ENCODE data around the gene NUAK1. TPM values are rescaled to one million over a fixed set of nuclear protein-coding genes. Genes with fewer than 3 reads are reported as not detected.

NUAK1 gene
- total RNA-seq, 4 donors from 2014 or later: 0.75 to 14.7 (median 3.5) TPM

DNA sequence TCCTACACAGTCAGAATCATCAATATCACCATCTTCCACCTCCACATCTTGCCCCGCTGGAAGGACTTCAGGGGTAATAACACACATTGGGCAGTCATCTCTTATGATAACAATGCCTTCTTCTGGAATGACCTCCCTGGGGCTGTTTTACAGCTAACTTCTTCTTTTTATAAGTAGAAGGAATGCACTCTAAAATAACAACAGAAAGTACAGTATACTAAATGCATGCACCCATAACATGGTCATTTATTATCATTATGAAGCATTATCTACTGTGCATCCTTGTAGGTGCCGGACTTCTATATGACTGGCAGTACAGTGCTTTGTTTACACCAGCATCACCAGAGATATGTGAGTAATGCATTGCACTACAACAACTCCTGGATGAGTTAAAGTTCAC lies 19.0 kb upstream of the NUAK1 start:
- 94% methylated on average over 2 of the region's 2 CpGs for WGBS, 2 donors (ENCODE audit: low coverage in 1 of 2)
- H3K9me3 ChIP-seq: no peaks in the 10 kb centered on the region
- no peak overlapping the region for H3K4me3 ChIP-seq
- no peak for DNase-seq
- intact Hi-C loops (cut with DNase I; ENCODE audit: low total_unique reads) (no loop called here), in situ Hi-C loops (cut with MboI; ENCODE audit: low pct_ligation_motif_present in 1 of 4, low pct_unique_long_range_greater_than_20kb in 1 of 4, low sequenced_read_pairs in 3 of 4) (loop anchor here in 1 of 4 donors (25.0 kb wide), 1 partner anchor 746 kb away; no protein-coding TSS in a partner anchor)
- no peaks in the 10 kb centered on the region for H3K36me3 ChIP-seq
- H3K27ac ChIP-seq: no peak overlapping the region
- H3K4me1 ChIP-seq: no peaks in the 10 kb centered on the region
- H3K27me3 ChIP-seq: no peaks in the 10 kb centered on the region
- TF ChIP-seq EP300 (IDR thresholded peaks at IDR 0.05; ENCODE audit: low read depth) (no peak), POLR2A (IDR thresholded peaks at IDR 0.05) (no peak), POLR2AphosphoS5 (IDR thresholded peaks at IDR 0.05) (no peak)
- TF ChIP-seq, protein P1, sequence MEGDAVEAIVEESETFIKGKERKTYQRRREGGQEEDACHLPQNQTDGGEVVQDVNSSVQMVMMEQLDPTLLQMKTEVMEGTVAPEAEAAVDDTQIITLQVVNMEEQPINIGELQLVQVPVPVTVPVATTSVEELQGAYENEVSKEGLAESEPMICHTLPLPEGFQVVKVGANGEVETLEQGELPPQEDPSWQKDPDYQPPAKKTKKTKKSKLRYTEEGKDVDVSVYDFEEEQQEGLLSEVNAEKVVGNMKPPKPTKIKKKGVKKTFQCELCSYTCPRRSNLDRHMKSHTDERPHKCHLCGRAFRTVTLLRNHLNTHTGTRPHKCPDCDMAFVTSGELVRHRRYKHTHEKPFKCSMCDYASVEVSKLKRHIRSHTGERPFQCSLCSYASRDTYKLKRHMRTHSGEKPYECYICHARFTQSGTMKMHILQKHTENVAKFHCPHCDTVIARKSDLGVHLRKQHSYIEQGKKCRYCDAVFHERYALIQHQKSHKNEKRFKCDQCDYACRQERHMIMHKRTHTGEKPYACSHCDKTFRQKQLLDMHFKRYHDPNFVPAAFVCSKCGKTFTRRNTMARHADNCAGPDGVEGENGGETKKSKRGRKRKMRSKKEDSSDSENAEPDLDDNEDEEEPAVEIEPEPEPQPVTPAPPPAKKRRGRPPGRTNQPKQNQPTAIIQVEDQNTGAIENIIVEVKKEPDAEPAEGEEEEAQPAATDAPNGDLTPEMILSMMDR (IDR thresholded peaks at IDR 0.05): no peak

DNA sequence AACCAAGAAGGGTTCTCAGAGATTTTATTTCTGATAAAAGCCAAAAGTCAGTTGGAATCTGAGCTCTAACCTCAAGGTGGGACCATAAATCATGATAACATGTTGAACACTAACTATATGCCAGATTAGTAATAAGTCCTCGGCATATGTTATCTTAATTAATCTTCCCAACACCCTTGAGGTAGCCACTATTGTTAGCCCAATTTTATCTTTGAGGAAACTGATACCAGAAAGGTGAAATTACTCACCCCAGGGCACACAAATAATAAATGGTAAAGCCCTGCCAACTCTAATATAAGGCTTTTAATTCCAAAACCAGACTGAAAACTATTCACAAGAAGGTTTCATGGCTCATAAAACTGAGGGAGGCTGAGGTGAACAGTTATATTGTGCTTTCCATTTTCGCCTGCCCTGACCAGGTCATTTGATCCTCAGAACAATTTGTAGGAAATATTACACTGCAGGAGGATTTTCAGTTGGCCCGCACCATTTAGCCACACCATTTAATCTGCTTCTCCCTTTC lies 16.1 kb upstream of the NUAK1 start:
- in situ Hi-C loops (cut with MboI; ENCODE audit: low pct_ligation_motif_present in 1 of 4, low pct_unique_long_range_greater_than_20kb in 1 of 4, low sequenced_read_pairs in 3 of 4): loop anchor here in 1 of 4 donors (25.0 kb wide), 1 partner anchor 743 kb away; no protein-coding TSS in a partner anchor
- 67 to 70% methylated on average over 2 to 3 of the region's 3 CpGs for WGBS, 2 donors (ENCODE audit: low coverage in 1 of 2)
- TF ChIP-seq POLR2A (IDR thresholded peaks at IDR 0.05) (no peak), EP300 (IDR thresholded peaks at IDR 0.05; ENCODE audit: low read depth) (no peak), POLR2AphosphoS5 (IDR thresholded peaks at IDR 0.05) (no peak)
- TF ChIP-seq, protein P1 (IDR thresholded peaks at IDR 0.05): no peak
- Histone ChIP-seq H3K27me3 (no peaks in the 10 kb centered on the region), H3K27ac (no peak overlapping the region), H3K4me3 (no peak overlapping the region), H3K4me1 (no peaks in the 10 kb centered on the region), H3K9me3 (no peaks in the 10 kb centered on the region), H3K36me3 (no peaks in the 10 kb centered on the region)
- intact Hi-C loops (cut with DNase I; ENCODE audit: low total_unique reads): no loop called here
- no peak for DNase-seq

DNA sequence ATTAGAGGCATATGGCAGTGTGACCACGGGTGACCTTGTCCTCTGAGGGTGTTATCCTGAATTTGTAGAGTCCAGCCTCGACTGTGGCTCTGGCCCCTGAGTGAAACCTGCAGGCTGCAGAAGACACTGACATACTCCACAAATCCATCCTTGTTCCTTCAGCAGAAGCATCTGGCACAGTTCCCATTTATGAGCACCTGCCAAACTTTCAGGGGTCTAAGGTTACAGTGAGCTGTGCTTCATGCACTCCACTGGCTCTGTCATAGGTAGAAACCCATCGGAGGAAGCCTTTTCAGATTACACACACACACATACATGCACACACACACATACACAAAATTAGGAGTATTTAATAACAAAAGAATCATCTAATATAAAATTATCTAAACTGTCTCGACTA lies 13.6 kb upstream of the NUAK1 start:
- TF ChIP-seq POLR2A (IDR thresholded peaks at IDR 0.05): no peak
- TF ChIP-seq, protein P1 (IDR thresholded peaks at IDR 0.05): no peak
- TF ChIP-seq EP300 (IDR thresholded peaks at IDR 0.05; ENCODE audit: low read depth): no peak
- TF ChIP-seq POLR2AphosphoS5 (IDR thresholded peaks at IDR 0.05): no peak
- 26 to 71% methylated on average over 3 to 4 of the region's 4 CpGs for WGBS, 2 donors (ENCODE audit: low coverage in 1 of 2)
- Histone ChIP-seq H3K9me3 (no peaks in the 10 kb centered on the region), H3K4me1 (peaks cover 0 to 8% (median 0%) of the 10 kb centered on the region in 4 donors), H3K27ac (no peak overlapping the region), H3K36me3 (no peaks in the 10 kb centered on the region), H3K4me3 (no peak overlapping the region), H3K27me3 (no peaks in the 10 kb centered on the region)
- DNase-seq: no peak
- in situ Hi-C loops (cut with MboI; ENCODE audit: low pct_ligation_motif_present in 1 of 4, low pct_unique_long_range_greater_than_20kb in 1 of 4, low sequenced_read_pairs in 3 of 4): loop anchor here in 1 of 4 donors (25.0 kb wide), 1 partner anchor 740 kb away; no protein-coding TSS in a partner anchor
- intact Hi-C loops (cut with DNase I; ENCODE audit: low total_unique reads): no loop called here

DNA sequence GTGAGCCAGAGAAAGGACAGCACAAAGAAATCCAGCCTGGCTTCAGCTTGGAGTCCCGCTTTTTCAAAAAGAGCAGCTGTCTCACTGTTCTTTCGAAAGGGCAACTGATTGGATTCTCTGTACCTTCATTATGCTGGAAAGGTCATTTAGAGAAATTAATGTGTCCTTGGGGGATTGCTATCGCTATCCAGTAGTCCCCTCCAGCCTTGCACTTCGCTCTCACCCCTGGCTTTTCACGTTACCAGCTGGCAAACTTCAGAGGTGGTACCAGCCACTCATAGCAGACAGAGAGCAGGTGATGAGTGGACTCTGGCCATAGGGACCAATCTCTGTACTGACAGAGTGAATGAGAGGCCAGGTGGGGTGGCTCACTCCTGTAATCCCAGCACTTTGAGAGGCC lies 11.8 kb upstream of the NUAK1 start:
- in situ Hi-C loops (cut with MboI; ENCODE audit: low pct_ligation_motif_present in 1 of 4, low pct_unique_long_range_greater_than_20kb in 1 of 4, low sequenced_read_pairs in 3 of 4) (loop anchor here in 1 of 4 donors (25.0 kb wide), 1 partner anchor 738 kb away; no protein-coding TSS in a partner anchor), intact Hi-C loops (cut with DNase I; ENCODE audit: low total_unique reads) (no loop called here)
- no peak overlapping the region for H3K4me3 ChIP-seq
- H3K4me1 ChIP-seq: peaks cover 0 to 13% (median 3%) of the 10 kb centered on the region in 4 donors
- WGBS, 2 donors (ENCODE audit: low coverage in 1 of 2): 74 to 93% methylated on average over 3 to 5 of the region's 5 CpGs
- no peaks in the 10 kb centered on the region for H3K36me3 ChIP-seq
- no peak for DNase-seq
- H3K9me3 ChIP-seq: no peaks in the 10 kb centered on the region
- no peak for TF ChIP-seq POLR2AphosphoS5 (IDR thresholded peaks at IDR 0.05)
- TF ChIP-seq, protein P1 (IDR thresholded peaks at IDR 0.05): no peak
- TF ChIP-seq EP300 (IDR thresholded peaks at IDR 0.05; ENCODE audit: low read depth): no peak
- no peak for TF ChIP-seq POLR2A (IDR thresholded peaks at IDR 0.05)
- H3K27ac ChIP-seq: no peak overlapping the region
- H3K27me3 ChIP-seq: no peaks in the 10 kb centered on the region
